Subcutaneous adipose tissue (tissue), 4 donors: Measurements from ENCODE around the gene SCARB2. TPM values are rescaled to one million over a fixed set of nuclear protein-coding genes. Genes with fewer than 3 reads are reported as not detected.

Source experiments
- CTCF ChIP-seq: fragments of 450-650 bp; IDR thresholded peaks from one replicate; pipeline ENCODE4 v1.5.1; 2016; ENCODE audit warnings: low read depth, mild to moderate bottlenecking, control low read depth, antibody characterized with exemption, moderate library complexity
- total RNA-seq, 4 donors: library from RNA; depleted of rRNA; stranded (reverse); fragments of >200 nt; gene quantifications; one replicate each; pipeline ENCODE4 v1.1.0, GENCODE V29; 2016

Gene SCARB2
- total RNA-seq, 4 donors from 2014 or later = 160 to 308 (median 169) TPM

- no peak for TF ChIP-seq CTCF
Measured at GRCh38 chr4:76175336-76175735, 38.3 kb downstream of the SCARB2 start.

GRCh38 chr4:76174216-76174615, 39.4 kb downstream of the SCARB2 start:
- TF ChIP-seq CTCF = no peak

DNA sequence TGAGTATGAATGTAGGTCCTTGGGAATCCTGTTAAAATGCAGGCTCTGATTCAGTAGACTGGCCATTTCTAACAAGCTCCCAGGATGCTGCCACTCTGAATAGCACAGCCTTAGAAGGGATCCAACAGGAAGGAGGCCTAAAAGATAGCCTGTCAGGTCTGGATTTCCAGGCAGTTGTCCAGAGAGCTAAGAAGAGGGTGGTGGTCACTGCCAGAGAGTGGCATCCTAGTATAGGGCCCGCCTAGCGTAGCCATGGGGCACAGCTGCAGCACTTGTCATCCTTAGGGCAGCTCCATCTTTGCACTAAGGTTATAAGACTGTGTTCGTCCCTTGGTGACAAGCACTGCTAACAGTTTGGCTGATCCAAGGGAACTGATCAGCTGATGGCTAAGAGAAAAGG, 44.9 kb downstream of the SCARB2 start:
- no peak for TF ChIP-seq CTCF

GRCh38 chr4:76166480-76166879, 47.1 kb downstream of the SCARB2 start:
- TF ChIP-seq CTCF = no peak

DNA sequence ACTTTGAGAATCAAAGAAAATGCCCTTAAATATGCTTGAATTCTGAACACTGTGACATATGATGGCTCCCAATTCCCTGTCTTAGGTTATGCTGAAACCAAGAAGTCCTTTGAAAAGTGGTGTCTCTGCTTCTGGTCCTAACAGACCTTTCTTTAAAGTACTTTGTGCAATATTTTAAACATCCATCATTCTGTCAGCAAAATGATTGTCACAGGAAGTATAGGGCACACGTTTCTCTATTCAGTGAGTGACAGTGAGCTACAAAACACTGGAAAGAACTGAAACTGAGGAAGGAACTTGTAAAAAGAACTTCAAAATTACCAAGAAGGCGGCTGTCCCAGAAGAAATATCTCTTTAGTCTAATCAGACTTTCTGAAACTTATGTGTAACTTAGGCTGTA, 53.3 kb downstream of the SCARB2 start:
- TF ChIP-seq CTCF = no peak

GRCh38 chr4:76156635-76157034, 57.0 kb downstream of the SCARB2 start:
- TF ChIP-seq CTCF = no peak

DNA sequence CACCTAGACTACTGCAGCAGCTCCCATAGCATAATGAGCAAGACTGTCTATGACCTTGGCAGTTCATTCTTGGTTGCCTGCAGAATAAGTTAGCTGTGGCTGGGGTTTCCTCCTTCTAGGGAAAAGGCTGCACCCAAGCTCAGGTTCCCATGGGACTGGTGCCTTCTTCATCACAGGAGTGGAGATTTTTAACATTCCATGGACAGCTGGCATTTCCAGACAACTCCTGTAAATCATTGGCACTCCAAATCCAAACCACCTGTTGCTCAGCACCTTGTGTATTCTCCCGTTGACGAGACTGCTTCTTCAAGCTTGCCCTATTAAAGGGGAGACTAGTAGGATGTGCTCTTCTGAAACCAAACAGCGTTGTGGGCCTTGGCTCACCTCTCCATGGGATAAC, 57.6 kb downstream of the SCARB2 start:
- no peak for TF ChIP-seq CTCF
